Hepatocyte (in vitro differentiated cells): ENCODE results near the gene C8A.

Experiments used
- CTCF ChIP-seq: fragments of 200-600 bp; sonication (generic); IDR thresholded peaks from 2 replicates; pipeline ENCODE4 v1.5.1; 2016; ENCODE audit warnings: antibody characterized with exemption, mild to moderate bottlenecking; ENCODE audit not compliant: poor library complexity
- EZH2 ChIP-seq: fragments of 200-600 bp; sonication (generic); IDR thresholded peaks from 2 replicates; pipeline ENCODE4 v1.6.1; 2016; ENCODE audit warnings: antibody characterized with exemption, mild to moderate bottlenecking, borderline replicate concordance
- EZH2phosphoT487 ChIP-seq: fragments of 200-600 bp; sonication (generic); IDR thresholded peaks from one replicate; pipeline ENCODE4 v1.6.1; 2018; ENCODE audit warnings: antibody characterized with exemption, mild to moderate bottlenecking, low read depth, moderate library complexity; ENCODE audit not compliant: unreplicated experiment, severe bottlenecking

- TF ChIP-seq CTCF (no peak), EZH2 (no peak), EZH2phosphoT487 (no peak)
Measured at GRCh38 chr1:56864430-56864829, 9.8 kb downstream of the C8A start.
